Embryonic facial prominence (tissue), 1 donor: ENCODE data around the gene KIAA0232.

Experiments
- DNase-seq: peaks from one replicate; pipeline ENCODE4 v3.0.0-alpha.2; 2016; ENCODE audit errors: extremely low spot score

KIAA0232 gene

DNA sequence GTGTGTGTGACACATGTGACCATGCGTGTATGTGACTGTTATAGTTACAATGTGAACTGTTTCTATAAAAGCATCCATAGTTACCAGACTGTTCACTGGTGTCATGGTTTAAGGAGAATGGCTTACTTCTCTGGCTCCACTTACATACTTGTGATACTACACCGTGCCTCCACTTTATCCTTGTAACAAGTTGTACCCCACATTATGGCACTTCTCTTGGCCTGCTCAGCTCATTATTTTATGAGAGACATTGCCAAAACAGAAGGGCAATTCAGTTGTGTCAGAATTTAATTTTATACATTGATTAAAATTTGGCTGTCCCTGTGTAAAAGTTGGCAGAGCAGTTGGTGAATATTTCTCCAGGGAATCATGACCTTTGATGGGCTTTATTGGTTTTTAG lies 64.7 kb downstream of the KIAA0232 start:
- no peak for DNase-seq

DNA sequence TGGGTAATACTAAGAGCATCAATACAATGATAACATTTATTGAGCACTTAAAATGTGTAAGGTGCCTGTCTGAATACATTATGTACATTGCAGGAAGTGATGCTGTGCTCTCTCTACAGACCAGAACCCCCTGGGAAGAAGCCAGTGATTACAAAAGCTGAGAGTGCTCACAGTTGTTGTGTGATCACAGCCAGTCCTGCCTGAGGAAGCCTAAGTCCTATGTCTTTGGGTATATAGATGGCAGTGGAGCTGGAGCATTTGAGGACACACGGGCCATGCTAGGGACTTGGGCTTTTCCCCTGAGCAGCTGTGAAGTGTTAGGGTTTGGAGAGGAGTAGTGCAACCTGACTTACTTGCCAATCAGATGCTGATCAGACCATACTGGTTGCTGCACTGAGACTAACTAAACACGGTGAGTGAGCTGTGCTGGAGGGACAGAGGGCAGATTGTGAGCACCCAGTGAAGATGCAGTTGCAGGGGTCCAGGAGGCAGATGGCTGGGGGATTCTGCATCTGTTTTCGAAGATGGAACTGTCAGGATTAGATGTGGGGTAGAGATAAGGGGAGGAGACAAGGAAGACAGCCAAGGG lies 66.3 kb downstream of the KIAA0232 start:
- DNase-seq, result no peak

DNA sequence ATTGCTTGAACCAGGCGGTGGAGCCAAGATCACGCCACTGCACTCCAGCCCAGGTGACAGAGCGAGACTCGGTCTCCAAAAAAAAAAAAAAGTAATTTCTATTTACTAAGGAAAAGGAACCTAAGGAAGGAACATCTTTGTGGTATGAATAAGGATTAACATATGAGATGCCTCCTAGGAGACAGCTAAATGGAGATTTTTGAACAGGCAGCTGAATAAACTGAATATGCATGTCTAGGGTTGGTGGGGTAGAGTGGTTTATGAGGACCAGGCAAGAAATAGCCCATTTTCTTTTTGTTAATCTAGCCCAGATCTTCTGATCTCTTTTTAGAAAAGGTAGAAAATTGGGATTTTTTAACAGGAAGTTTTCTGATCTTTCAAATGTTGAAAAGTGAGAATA lies 67.2 kb downstream of the KIAA0232 start:
- no peak for DNase-seq

DNA sequence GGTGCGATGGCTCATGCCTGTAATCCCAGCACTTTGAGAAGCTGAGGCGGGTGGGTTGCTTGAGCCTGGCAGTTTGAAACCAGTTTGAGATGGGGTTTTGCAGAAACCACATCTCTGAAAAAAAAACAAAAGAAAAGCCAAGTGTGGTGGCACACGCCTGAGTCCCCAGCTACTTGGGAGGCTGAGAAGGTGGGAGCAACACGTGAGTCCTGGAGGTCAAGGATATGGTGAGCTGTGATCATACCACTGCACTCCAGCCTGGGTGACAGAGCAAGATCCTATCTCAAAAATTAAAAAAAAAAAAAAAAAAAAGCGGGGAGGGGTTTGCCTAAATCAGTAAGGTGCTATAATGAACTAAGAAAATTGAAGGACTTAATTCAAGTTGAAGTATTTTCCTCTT lies 68.9 kb downstream of the KIAA0232 start:
- DNase-seq, result no peak

DNA sequence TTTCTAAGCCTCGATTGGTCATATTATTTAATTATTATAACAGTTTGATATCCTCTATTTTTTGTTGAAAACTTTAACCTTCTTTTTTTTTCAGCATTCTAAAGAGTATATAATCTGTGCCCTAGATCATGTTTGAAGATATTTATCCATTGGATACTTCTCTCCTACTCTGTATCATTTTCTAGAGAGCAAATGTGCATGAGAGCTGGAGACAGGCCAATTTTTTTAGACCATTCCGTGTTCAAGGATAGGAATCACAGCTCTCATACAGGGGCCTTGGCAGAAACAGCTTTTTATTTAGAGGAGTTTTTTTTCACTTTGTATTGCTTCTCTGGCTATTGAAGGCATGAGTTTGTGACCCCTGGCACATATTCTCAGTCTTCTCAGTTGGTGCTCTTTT lies 69.4 kb downstream of the KIAA0232 start:
- no peak for DNase-seq

DNA sequence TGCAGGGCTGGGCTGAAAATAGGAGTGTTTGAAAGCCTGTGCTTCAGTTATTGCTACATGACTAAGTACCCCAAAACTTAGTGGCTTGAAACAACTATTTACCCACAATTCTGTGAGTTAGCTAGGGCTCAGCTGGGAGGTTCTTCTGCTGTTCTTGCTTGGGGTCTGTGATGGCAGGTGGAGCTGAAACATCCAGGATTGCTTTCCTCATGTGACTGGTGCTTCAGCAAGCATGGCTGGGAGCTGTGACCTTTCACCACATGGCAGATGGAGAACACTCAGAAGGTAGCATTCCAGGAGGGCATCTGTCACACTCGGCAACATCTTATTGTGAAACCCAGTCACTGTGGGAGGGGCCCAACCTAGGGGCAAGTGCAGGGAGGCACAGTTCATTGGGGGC lies 70.1 kb downstream of the KIAA0232 start:
- DNase-seq, result no peak

DNA sequence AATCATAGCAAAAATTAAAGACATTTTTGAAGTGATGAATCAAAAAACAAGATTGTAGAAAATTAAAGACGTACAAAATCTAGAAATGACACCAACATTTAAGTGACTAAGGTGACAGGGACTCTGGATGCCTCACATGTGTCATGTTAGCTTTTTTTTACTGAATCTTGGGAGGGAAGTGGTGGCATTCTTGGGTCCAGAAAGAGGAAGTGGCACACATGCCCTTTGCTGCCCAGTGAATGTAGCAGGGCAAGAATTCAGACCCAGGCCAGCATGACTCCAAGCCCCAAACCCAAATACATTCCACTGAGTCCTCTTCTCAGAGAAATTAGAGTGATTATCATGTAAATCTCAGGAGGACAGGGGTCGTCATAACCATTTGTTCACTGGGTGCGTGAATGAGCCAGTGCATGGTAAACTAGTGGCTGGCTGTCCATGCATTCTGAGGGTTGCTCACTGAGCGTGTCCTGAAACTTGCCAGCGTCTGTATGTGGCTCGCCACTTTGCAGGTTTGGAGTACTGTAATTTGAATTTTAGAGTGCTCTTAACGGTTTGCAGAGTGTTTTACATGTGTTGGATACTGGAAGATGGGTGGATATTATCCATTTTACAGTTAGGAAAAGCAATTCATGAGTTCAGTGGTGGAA lies 71.7 kb downstream of the KIAA0232 start:
- DNase-seq, result no peak

DNA sequence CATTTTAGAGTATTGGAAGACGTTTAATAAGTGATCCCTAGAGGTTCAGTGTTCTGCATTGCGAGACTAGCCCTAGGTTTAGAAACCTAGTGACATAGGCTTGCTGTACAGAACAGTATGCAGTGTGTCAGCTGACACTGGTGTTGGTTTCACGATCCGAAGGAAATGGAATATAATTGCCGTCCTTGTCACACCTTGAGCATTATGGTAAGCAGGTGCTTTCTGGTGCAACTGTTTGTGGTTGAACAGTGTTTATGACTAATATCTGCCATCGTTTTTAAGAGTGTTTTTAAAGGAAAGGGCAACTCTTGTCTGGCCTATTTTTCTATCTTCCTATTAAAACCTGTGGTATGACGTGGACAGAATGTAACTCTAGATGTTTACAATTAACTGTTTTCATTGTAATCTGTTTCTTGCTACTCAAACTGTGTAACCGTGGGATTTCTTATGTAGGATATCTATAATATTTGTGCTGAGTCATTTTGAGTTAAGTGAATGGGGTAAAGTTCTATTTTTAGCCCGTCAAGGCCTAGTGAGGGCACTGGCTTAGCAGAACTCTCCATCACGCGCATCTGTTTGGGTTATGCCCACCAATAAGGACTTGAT lies 73.3 kb downstream of the KIAA0232 start:
- no peak for DNase-seq

DNA sequence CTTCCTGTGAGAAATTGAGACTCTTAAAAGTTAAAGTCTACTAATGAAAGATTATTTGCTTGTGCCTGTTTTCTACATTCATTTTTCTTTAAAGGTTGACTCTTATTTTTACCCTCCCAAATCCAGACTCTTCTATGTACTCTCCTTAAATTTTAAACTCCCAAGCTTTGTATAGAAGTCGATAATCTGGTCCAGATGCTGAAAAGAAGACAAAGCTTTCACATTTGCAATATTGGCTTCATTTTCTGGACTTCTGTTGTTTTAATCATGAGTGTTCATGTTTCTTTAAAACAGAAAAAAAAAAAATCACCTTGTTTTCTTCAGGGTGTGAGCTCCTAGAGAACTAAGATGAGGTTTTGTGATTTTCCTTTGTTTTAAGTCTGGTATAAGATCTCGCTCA lies 73.9 kb downstream of the KIAA0232 start:
- DNase-seq, result no peak

DNA sequence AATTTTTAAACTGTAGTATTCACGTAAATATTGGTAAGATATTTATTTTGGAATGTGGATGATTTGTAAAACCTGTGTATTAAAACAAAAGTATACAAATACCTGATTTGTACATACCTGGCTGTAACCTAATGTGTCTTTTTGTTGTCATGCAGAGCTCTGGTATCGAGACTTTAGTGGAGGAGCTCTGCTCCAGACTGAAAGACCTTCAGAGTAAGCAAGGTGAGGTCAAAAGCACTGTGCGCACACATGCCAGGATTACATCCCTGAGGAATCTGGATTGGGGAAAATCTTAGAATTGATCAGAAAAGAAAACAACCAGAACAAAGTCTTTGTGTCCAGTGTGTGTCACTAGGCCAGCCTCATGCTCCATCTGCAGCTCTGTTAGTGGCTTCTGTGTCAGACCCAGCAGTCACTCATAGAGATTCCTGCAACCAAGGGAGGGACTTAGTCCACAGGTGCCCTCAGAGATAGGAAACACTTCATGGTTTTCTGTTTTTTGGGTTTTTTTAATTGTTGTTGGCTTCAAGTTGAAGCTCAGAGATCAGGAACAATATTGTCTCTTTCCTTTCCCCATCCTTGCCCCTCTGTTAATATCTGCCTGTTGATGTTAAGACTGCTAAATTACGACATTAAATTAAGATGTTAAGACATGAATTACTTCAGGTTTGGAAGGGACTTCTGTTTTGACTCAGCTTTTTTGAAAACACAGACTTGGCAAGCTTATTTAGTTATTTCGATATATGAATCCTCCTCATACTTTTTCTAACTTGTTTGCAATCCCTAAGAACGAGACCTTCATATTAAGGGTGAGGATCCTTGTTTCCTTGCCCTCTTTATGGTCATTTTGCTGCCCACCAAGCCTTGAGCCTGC lies 74.7 kb downstream of the KIAA0232 start:
- no peak for DNase-seq

DNA sequence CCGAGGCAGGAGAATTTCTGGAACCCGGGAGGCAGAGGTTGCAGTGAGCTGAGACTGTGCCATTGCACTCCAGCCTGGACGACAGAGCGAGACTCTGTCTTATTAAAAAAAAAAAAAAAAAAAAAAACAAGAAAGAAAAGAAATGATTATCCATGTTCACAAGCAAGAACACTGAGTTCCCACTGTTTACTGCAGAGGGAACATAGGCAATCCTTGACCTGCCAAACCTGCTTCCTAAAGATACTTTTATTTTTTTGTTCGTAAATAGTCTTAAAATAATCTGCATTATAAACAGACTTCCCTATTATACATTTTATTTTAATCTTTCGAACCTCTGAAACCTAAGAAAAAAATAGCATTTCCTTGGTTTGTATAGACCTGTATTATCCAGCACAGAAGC lies 76.5 kb downstream of the KIAA0232 start:
- no peak for DNase-seq

DNA sequence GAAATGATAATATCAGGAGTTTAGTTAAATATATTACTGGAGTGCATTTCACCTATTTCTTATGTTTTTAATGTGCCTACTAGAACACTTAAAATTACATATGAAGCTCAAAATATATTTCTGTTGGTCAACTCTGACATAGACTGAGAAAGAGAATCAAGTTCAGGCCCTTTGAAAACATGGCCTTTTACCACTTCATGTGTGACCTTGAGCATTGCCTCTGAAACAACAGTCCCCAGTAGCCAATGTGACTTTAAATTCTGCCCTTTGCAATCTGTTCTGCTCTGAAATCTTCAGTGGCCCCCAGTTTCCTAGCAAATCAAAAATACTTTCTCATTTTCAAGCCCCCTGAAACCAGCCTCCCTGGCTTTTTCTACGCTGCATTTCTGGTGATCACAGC lies 77.0 kb downstream of the KIAA0232 start:
- DNase-seq, result no peak

DNA sequence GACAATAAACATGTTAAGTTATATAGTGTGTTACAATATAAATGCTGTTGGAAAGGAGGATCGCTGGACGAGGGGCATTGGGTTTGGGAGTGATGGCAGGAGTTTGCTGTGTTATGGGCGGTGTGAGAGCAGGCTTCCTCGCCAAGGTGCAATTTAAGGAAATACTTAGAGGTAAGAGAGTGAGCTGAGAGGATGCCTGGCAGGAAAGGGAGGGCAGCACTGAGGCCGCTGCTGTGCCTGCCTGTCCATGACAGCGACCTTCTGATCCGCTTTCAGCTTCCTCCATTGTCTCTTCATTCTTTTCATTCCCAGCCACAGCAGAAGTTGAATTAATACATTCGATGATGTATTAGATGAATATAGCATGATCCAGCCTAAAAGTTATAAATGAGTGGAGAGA lies 85.9 kb downstream of the KIAA0232 start:
- DNase-seq, result no peak

DNA sequence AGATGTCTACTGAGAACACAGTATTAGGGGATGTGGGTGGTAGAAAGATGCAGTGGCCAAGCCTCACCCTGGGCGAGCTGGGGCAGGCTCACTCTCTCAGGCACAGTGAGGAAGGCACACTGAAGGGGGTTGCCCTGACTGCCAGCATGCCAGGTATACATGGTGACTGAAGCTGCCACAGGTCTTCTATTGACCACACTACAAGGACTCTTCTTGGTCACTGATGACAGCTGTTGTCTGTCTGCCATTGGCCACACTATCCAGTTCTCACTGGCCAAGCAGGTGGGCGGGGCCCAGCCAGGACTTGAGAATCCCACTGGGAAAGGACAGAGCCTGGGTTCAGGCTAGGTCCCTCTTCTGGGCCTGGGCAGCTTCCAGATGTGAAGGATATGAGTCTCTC lies 87.4 kb downstream of the KIAA0232 start:
- no peak for DNase-seq

DNA sequence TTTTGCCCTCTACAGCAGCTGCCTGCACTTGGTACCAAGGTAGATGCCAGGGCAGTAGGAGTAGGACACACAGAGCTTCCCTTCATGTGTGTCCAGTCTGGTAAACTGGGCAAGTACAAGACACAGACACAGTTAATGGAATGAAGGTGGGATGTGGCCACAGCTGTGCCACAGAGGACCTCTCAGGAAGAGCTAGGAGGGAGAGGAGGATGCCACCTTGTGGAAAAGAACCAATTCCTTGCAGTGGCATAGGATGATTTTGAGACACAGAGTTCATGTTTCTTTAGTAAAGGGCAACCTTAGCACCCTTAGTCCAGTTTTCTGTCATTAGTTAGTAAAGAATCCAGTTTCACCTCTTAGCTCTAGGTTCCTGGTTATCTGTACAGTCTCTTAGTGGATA lies 90.8 kb downstream of the KIAA0232 start:
- no peak for DNase-seq

DNA sequence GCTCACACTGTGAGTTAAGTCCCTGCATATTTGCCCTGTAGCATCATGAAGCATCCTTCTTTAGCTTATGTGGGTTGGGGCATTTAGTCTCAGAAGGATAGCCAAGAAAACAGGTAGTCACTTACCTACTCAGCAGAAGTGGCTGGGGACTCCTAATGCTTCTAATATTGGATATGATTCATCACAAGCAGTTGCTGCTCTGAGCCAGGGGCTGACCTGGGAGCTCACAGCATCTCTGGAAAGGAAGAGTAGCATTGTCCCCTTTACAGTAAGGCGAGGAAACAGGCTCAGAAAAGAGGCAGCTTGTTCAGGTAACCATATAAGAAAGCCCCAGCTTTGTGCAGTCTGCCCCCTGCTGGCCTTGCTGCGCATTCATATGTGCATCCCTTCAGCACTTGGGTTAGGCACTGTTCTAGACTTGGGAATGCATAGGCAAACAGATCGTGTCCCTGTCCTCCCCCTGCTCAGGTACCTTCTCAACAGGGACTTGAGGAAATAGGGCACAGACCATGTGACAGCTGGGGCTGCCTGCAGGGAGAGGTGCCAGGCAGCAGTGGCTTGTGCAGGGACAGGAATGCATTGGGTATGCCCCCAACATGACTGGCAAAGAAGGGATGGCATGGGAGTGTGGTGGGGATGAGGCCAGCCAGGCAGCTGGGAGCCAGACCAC lies 91.4 kb downstream of the KIAA0232 start:
- DNase-seq, result no peak

DNA sequence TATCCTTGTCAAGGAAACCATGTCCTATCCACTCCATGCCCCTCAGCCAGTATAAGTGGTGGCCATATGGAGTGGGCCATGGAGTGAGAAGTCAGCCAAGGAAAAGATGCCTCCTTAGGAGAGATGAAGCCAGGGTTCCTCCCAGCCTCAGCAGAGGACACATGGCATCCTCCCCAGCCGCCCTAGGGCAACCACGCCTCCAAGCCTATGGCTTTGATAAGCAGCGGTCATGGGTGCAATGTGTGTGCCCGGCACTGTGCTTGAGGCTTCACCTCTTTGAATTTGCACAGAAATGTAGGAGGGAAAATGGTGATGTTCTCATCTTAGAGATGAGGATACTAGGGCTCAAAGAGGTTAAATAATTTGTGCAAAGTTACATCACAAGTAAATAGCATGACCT lies 92.5 kb downstream of the KIAA0232 start:
- no peak for DNase-seq

DNA sequence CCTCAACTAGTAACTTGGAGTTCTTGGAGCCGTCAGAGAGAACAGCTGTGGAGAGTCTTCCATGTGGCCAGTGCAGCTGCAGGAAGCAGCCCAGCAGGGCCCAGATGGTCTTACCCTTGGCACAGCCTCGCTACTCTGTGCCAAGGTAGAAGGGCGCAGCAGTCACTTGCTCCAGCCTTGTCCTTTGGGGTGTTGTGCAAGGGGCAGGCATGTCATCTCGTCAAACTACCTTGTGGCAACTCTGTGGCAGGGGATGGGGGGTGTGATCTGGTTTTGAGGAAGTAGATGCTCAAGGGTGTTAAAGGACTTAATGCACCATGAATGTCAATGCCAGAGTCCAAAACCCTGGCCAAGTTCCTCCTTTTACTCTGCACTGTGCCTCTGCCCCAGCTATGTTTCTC lies 92.9 kb downstream of the KIAA0232 start:
- no peak for DNase-seq

DNA sequence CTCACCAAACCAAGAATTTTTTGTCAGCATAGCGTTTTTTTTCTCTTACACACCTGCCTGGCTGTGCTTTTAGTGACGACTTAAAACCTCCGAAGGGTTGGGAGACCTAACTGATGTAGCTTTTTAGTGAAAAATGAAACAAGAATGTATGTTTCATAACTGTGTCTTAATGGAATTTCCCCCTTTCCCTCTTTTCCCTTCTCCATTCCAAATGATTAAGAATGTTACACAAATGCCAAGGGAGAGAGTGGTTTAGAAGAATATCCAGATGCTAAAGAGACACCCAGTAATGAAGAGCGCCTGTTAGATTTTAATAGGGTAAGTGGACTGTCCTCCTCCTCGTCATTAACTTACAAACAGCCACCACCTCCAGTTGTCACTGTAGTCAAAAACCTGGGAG lies 93.9 kb downstream of the KIAA0232 start:
- DNase-seq, result no peak

DNA sequence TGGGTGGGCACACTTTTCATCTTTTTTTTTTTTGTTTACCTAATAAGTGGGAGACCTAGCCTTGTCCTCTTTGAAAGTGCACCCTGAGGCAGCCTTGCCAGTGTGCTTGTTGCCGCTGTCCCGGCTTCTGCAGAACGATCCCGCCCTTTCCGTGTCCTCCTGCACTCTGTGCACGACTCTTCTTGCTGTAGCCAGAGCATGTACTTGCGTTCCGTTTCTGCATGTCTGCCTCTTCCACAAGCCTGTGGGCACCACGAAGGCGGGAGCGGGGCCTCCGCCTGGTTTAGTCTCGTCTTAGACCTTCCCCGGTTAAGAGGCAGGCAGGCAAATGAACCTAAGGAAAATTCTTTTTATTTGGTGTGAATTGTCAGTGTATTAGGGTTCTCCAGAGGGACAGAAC lies 94.5 kb downstream of the KIAA0232 start:
- no peak for DNase-seq

DNA sequence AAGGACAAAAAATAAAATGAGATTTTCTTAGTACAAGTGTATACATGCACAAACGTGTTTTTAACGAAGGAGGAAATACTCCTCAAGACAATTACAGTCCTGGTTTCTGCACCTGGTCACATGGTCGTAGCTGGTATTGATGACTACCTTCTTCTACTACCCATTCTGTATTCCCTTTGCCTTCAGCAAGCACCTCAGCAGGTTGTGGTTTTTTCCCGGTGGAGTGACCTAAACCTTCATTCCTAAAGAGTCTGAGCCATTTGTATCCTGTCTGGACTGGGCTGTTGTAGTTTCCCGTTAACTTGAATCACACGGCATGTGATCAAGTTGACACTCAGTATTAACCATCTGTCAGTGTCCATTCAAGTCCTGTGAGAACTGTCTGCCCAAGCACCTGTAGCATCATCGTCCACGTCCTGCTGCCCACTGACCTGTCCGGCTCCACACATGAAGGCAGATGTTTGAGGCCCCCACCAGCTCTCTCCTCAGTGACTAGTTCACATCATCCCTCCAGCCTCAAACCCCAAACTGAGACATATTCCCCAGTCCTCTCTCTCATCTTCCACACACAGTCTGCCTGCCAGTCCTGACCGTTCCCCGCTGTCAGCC lies 96.0 kb downstream of the KIAA0232 start:
- no peak for DNase-seq

DNA sequence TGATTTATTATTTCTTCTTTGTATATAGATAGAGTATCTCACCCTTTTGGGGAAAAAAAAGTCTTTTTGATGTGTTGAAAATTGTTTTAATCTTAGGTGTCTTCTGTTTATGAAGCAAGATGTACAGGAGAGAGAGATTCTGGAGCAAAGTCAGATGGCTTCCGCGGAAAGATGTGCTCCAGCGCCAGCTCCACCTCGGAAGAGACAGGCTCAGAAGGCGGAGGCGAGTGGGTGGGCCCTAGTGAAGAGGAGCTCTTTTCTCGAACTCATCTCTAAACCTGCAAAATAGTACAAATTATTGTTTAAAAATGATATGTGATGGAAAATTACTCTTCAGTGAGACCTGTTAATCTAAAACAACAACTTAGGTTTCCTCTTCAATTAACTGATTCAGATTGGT lies 98.2 kb downstream of the KIAA0232 start:
- DNase-seq, result no peak
